ENCODE results near the gene ARRB1.

ARRB1 gene

DNA sequence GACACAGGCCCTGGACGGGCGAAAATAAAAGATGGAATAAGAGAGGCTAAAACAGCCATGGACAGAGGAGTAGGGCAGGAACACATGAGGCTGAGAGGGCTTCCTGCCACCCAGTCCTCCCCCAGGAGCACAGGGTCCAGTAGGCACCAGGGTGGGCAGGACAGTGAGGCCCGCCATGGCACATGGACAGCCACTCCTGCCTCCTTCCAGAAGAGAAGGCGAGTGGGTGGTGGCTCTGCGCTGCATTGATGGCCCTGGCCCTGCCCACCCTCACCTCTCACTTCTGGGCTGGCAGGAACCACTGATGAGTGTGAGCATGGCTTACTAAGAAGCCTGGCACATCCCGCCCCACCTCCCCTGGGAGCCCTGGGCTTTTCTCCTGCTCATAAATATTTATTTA is 59.7 kb downstream of the ARRB1 start:
- Histone ChIP-seq H3K4me3 (ENCODE audit: low read depth, low read length, poor library complexity, severe bottlenecking) (no peak overlapping the region), H3K27ac (ENCODE audit: low read depth, low read length, poor library complexity, severe bottlenecking) (no peak overlapping the region), H2AFZ (ENCODE audit: low read length) (no peak overlapping the region), H4K20me1 (ENCODE audit: insufficient read depth, low read length) (no peaks in the 10 kb centered on the region), H3K27me3 (ENCODE audit: insufficient read depth, low read length) (no peaks in the 10 kb centered on the region; the same call in 1 of the 2 replicates), H3K36me3 (ENCODE audit: insufficient read depth, low read length) (no peaks in the 10 kb centered on the region), H3K9ac (ENCODE audit: low read length) (no peak overlapping the region), H3K9me2 (ENCODE audit: low read depth, low read length) (no peaks in the 10 kb centered on the region), H3K4me2 (ENCODE audit: low read length) (no peak overlapping the region), H3F3A (ENCODE audit: insufficient read depth, low read length) (no peaks in the 10 kb centered on the region), H3K4me1 (ENCODE audit: insufficient read depth, low read length, severe bottlenecking) (no peaks in the 10 kb centered on the region), H3K79me2 (ENCODE audit: insufficient read depth, low read length) (no peaks in the 10 kb centered on the region), H3K9me3 (ENCODE audit: low read length) (no peaks in the 10 kb centered on the region)
- TF ChIP-seq CTCF (IDR thresholded peaks at IDR 0.05; ENCODE audit: low read length) = no peak
- no peak for TF ChIP-seq EZH2 (IDR thresholded peaks at IDR 0.05; ENCODE audit: borderline replicate concordance, low read length)

GRCh38 chr11:75289919-75290318 is 61.5 kb downstream of the ARRB1 start:
- Histone ChIP-seq H3K9ac (ENCODE audit: low read length) (no peak overlapping the region), H3K36me3 (ENCODE audit: insufficient read depth, low read length) (no peaks in the 10 kb centered on the region), H3K27ac (ENCODE audit: low read depth, low read length, poor library complexity, severe bottlenecking) (no peak overlapping the region), H3K4me1 (ENCODE audit: insufficient read depth, low read length, severe bottlenecking) (no peaks in the 10 kb centered on the region), H3K4me2 (ENCODE audit: low read length) (no peak overlapping the region), H4K20me1 (ENCODE audit: insufficient read depth, low read length) (no peaks in the 10 kb centered on the region), H3K4me3 (ENCODE audit: low read depth, low read length, poor library complexity, severe bottlenecking) (no peak overlapping the region), H3K27me3 (ENCODE audit: insufficient read depth, low read length) (no peaks in the 10 kb centered on the region; the same call in 1 of the 2 replicates), H2AFZ (ENCODE audit: low read length) (no peak overlapping the region), H3K79me2 (ENCODE audit: insufficient read depth, low read length) (no peaks in the 10 kb centered on the region), H3K9me3 (ENCODE audit: low read length) (no peaks in the 10 kb centered on the region), H3K9me2 (ENCODE audit: low read depth, low read length) (no peaks in the 10 kb centered on the region), H3F3A (ENCODE audit: insufficient read depth, low read length) (no peaks in the 10 kb centered on the region)
- TF ChIP-seq EZH2 (IDR thresholded peaks at IDR 0.05; ENCODE audit: borderline replicate concordance, low read length) = no peak
- TF ChIP-seq CTCF (IDR thresholded peaks at IDR 0.05; ENCODE audit: low read length) = no peak

DNA sequence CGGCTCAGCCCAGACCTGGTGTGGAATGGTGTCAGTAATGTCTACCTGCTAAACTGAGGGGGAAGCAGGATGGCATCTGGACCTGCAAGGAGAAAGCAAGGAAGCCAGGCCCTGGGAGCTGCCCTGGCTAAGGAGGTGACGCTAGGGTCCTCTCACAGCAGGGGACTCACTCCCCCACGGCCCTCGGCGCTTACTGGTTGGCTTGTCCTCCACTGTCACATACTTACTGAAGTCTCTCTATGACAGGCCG is 62.0 kb downstream of the ARRB1 start:
- Histone ChIP-seq H4K20me1 (ENCODE audit: insufficient read depth, low read length) (no peaks in the 10 kb centered on the region), H3K4me1 (ENCODE audit: insufficient read depth, low read length, severe bottlenecking) (no peaks in the 10 kb centered on the region), H3K9ac (ENCODE audit: low read length) (no peak overlapping the region), H3K9me3 (ENCODE audit: low read length) (no peaks in the 10 kb centered on the region), H3K4me2 (ENCODE audit: low read length) (no peak overlapping the region), H3F3A (ENCODE audit: insufficient read depth, low read length) (no peaks in the 10 kb centered on the region), H2AFZ (ENCODE audit: low read length) (no peak overlapping the region), H3K27me3 (ENCODE audit: insufficient read depth, low read length) (no peaks in the 10 kb centered on the region; the same call in 1 of the 2 replicates), H3K79me2 (ENCODE audit: insufficient read depth, low read length) (no peaks in the 10 kb centered on the region), H3K9me2 (ENCODE audit: low read depth, low read length) (no peaks in the 10 kb centered on the region), H3K4me3 (ENCODE audit: low read depth, low read length, poor library complexity, severe bottlenecking) (no peak overlapping the region), H3K36me3 (ENCODE audit: insufficient read depth, low read length) (no peaks in the 10 kb centered on the region), H3K27ac (ENCODE audit: low read depth, low read length, poor library complexity, severe bottlenecking) (no peak overlapping the region)
- TF ChIP-seq EZH2 (IDR thresholded peaks at IDR 0.05; ENCODE audit: borderline replicate concordance, low read length) (no peak), CTCF (IDR thresholded peaks at IDR 0.05; ENCODE audit: low read length) (no peak)

Data from OCI-LY1 (cell line).